ENCODE data around the gene BRDT.

Gene BRDT

DNA sequence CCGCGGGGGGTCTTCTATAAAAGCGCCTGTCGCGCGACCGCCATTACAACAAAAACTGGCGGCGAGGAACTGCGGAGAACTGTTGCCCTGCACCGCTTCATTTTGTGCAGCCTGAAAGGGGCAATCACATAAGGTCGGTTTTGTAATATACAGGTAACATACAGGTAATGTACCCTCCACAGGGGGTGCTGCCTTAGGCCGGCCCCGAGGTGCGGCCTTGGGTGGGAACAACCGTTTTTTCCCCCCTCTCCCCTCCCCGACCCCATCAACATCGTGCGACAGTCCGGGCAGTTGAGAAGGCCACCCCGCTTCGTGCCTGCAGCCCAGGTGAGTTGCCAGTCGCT is at the start of gene BRDT:
Gene BRDT, plus strand, starts transcription at position 46 of the 344 bp plus-strand sequence. CDS start 13,354 bp downstream, outside the sequence.
- no peak for DNase-seq

DNA sequence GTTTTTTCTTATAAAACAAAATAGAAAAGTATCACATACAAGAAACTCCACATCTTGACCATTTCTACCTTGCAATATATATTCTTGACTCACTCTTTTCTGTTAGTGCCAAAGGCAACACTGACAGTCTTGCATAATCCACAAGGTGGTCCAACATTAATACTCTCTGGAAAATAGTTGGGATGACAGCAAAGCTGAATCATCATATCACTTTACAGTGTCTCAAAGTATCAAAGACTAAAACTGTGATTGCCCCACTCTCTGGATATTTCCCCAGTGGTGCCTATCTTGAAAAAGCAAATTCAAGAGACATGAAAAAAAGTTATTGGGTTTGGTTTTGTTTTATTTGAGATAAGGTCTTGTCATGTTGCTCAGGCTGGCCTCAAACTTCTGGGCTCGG is 48.6 kb upstream of the BRDT start:
- no peak for DNase-seq

- DNase-seq = no peak
Observed at GRCh38 chr1:91901231-91901630, 48.0 kb upstream of the BRDT start.

DNA sequence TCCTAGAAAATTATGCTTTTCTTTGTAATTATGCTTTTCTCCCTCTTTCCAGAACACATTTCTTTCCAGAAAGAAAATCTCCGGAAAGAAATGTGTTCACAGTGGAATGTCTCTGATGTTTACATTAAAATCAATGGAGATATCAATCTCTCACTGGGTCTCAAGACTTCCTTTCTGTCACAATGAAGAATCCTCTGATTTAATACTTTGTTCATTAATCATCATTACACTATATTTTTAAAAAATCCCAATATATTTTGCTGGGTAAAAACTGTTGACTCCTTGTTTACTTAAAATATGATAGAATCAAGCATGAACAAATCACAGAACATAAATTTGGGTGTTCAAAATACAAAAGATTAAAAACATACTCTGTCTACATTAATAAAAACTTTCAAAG is 36.9 kb upstream of the BRDT start:
- DNase-seq = no peak

GRCh38 chr1:91913018-91913417 is 36.2 kb upstream of the BRDT start:
- DNase-seq = no peak

- no peak for DNase-seq
Observed at GRCh38 chr1:91916046-91916445, 33.2 kb upstream of the BRDT start.

DNA sequence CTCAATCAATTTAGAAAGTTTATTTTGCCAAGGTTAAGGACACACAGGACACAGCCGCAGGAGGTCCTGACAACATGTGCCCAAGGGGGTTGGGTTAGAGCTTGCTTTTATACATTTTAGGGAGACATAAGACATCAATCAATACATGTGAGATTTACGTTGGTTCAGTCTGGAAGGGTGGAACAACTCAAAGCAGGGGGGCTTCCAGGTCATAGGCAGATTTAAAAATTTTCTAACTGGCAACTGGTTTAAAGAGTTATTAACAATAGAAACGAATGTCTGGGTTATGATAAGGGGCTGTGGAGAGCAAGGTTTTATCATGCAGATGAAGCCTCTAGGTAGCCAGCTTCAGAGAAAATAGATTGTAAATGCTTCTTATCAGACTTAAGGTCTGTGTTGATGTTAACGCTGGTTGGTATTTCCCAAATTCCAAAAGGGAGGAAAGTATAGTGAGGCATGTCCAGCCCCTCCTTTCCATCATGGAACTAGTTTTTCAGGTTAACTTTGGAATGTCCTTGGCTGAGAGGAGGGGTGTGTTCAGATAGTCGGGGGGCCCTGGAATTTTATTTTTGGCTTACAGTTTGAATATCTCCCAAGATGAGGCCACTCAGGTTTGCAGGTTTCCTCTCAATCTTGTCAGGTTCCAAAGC is 32.3 kb upstream of the BRDT start:
- no peak for DNase-seq

DNA sequence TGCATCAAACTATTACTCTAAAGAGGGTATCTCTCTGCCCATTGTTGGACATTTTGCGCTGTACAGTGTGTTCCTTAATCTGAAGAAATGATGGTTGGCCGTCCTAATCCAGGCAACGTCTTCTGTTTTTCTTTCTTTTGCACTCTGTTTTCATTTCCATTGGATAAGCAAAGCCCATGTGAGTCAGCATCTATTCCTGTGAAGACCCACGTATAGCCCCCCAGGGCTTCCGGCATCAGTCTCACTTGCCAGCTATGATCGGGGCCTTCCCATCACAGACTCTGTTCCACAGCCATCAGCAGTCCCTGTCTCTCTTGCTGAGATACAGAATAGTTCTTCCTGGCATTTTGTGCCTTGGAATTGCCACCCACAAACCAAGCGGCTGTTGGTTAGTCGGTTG is 29.2 kb upstream of the BRDT start:
- no peak for DNase-seq

GRCh38 chr1:91924146-91924545 is 25.1 kb upstream of the BRDT start:
- no peak for DNase-seq

- DNase-seq = no peak
Observed at GRCh38 chr1:91925644-91926435, 23.4 kb upstream of the BRDT start.

DNA sequence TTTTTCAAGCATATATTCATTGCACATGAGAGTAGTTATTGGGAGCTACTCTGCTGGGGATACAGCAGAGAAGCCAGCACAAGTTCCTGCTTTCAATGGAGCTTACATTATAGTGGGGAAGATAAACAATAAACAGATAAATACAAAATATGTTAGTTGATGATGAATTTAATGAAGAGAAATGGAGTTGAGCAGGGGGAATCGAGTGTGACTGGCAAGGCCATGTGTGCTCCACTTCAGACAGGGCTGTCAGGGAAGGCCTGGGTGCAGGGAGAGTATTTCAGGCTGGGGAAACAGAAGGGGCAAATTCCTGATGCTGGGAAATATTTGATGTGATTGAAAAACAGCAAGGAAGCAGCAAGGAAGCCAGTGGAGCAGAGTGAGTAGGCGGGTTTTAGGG is 21.2 kb upstream of the BRDT start:
- DNase-seq = no peak

DNA sequence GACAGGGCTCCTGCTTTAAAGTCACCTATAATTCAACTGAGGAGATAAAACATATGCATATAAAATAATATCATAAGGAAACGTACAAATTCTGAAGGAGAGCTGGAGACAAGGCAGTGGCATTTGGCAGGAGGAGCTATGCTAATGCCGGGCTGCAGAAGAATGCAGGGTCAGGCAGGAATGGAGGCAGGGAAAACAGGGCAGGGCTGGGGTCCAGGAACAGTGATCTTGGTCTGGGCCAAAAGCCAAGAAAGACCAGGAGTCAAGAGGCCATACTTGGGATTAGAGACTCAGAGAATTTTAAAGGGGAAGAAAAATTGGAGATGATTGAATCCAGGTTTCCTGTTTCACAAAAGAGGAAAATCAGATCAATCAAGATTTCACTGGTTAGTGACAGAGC is 20.0 kb upstream of the BRDT start:
- no peak for DNase-seq

GRCh38 chr1:91937613-91938012 is 11.6 kb upstream of the BRDT start:
- DNase-seq = no peak

DNA sequence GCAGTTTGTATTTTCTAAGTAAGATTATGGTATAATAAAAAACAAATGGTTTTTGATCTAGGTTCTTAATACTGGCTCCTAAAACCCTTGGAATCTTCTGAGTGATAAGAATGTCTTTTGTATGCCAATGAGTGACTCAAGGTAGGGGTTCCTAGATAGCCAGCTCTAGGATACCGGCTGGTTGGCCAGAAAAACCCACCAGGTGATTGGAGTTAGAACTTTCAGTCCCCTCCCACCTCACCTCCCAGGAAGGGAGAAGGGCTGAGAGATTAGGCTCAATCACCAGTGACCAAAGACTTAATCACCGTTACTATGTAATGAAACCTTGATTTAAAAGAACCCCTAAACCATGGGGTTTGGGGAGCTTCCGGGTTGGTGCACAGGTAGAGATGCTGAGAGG is 8.7 kb upstream of the BRDT start:
- DNase-seq = no peak

- DNase-seq = no peak
Observed at GRCh38 chr1:91944087-91944486, 5.1 kb upstream of the BRDT start.

GRCh38 chr1:91948097-91948496 is 1.1 kb upstream of the BRDT start:
- no peak for DNase-seq

DNA sequence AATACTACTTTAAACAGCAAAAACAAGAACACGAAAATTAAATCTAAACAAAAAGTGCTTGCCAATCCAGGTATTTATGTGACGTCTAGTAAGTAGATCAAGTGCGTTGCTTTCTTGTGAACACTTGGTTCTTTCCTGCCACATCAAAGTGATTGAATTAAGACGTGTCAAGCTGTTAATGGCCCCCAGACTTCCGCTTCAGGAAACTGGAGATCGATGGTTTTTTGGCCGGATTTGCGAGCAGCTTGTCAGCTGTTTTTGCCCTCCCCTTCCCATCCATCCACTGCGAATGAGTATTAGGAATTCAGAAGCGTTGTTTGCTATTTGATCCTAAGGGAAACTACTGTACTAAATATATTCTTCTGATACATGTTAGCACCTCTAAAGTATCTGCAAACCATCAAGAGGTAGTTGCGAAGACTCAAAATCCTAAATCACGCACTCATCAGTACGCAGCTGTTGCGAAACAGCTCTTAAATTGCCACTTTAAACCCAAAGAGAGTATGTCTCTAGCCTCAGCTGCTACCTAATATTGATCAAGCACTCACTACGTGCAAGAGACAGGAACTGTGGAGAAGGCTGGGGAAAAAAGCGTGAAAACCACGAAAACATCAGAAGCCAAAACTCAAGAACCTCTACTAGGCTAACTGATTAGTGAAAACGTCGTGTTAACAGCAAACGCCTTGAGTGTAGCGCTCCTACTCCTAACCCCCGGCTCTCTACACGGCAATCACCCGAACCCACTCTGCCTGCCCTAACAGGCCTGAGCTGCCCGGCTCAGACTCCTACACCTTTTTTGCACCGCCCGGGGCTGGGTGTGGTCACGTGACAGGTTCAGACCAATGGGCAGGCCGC is 473 bp upstream of the BRDT start:
- no peak for DNase-seq

- no peak for DNase-seq
Observed at GRCh38 chr1:91952187-91952586, 3.0 kb downstream of the BRDT start.

DNA sequence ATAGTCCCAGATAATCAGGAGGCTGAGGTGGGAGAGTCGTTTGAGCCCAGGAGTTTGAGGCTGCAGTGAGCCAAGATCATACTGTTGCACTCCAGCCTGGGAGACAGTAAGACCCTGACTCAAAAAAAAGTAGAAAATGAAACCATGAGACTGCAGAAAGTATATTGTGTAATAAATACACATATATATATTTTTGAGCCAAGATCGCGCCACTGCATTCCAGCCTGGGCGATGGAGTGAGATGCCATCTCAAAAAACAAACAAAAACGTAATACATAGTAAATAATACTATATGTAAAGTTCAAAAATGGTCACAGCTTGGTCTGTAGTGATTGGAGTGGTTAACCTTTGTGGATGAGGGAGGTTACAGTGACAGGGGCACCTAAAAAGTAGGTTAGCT is 9.7 kb downstream of the BRDT start:
- DNase-seq = no peak

GRCh38 chr1:91968334-91968733 is 19.1 kb downstream of the BRDT start:
- no peak for DNase-seq

DNA sequence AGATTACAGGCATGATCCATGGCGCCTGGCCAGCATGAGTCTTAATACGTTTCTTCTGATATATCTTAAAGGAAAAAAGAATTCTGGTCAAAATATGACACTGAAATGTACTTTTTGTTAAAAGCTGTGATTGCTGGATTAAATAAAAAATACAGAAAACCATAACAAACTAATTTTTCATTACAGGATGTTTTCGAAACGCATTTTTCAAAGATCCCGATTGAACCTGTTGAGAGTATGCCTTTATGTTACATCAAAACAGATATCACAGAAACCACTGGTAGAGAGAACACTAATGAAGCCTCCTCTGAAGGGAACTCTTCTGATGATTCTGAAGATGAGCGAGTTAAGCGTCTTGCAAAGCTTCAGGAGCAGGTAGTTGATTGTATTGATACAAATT is 30.2 kb downstream of the BRDT start:
- no peak for DNase-seq

- DNase-seq = no peak
Observed at GRCh38 chr1:91980663-91981062, 31.5 kb downstream of the BRDT start.

- DNase-seq = no peak
Observed at GRCh38 chr1:91981996-91982609, 32.9 kb downstream of the BRDT start.

All from retina (tissue), 1 donor.